ENCODE data around the gene PTPRA.

PTPRA gene

GRCh38 chr20:2922957-2923356, 49.7 kb downstream of the PTPRA start:
- no peak for DNase-seq (ENCODE audit: low read depth)

GRCh38 chr20:2930538-2930937, 57.3 kb downstream of the PTPRA start:
- no peak for DNase-seq (ENCODE audit: low read depth)

- no peak for DNase-seq (ENCODE audit: low read depth)
Measured at GRCh38 chr20:2932498-2932897, 59.2 kb downstream of the PTPRA start.

- no peak for DNase-seq (ENCODE audit: low read depth)
Measured at GRCh38 chr20:2937902-2938301, 64.6 kb downstream of the PTPRA start.

GRCh38 chr20:2942439-2942838, 69.2 kb downstream of the PTPRA start:
- DNase-seq (ENCODE audit: low read depth) = no peak

- no peak for DNase-seq (ENCODE audit: low read depth)
Measured at GRCh38 chr20:2946988-2947961, 74.0 kb downstream of the PTPRA start.

GRCh38 chr20:2948968-2949367, 75.7 kb downstream of the PTPRA start:
- DNase-seq (ENCODE audit: low read depth) = no peak

- no peak for DNase-seq (ENCODE audit: low read depth)
Measured at GRCh38 chr20:2952766-2953165, 79.5 kb downstream of the PTPRA start.

- no peak for DNase-seq (ENCODE audit: low read depth)
Measured at GRCh38 chr20:2955257-2955970, 82.1 kb downstream of the PTPRA start.

GRCh38 chr20:2956480-2956879, 83.2 kb downstream of the PTPRA start:
- DNase-seq (ENCODE audit: low read depth) = no peak

GRCh38 chr20:2967841-2968240, 94.6 kb downstream of the PTPRA start:
- no peak for DNase-seq (ENCODE audit: low read depth)

- DNase-seq (ENCODE audit: low read depth) = no peak
Measured at GRCh38 chr20:2972126-2972525, 98.8 kb downstream of the PTPRA start.

GRCh38 chr20:2973574-2973973, 100.3 kb downstream of the PTPRA start:
- DNase-seq (ENCODE audit: low read depth) = no peak

- no peak for DNase-seq (ENCODE audit: low read depth)
Measured at GRCh38 chr20:2978519-2978918, 105.2 kb downstream of the PTPRA start.

- DNase-seq (ENCODE audit: low read depth) = no peak
Measured at GRCh38 chr20:2981646-2982045, 108.4 kb downstream of the PTPRA start.

GRCh38 chr20:2983508-2983907, 110.2 kb downstream of the PTPRA start:
- DNase-seq (ENCODE audit: low read depth) = no peak

- no peak for DNase-seq (ENCODE audit: low read depth)
Measured at GRCh38 chr20:2984028-2984501, 110.8 kb downstream of the PTPRA start.

GRCh38 chr20:2984956-2985661, 111.8 kb downstream of the PTPRA start:
- no peak for DNase-seq (ENCODE audit: low read depth)

- no peak for DNase-seq (ENCODE audit: low read depth)
Measured at GRCh38 chr20:2986466-2986865, 113.2 kb downstream of the PTPRA start.

GRCh38 chr20:2987861-2988260, 114.6 kb downstream of the PTPRA start:
- no peak for DNase-seq (ENCODE audit: low read depth)

- DNase-seq (ENCODE audit: low read depth) = no peak
Measured at GRCh38 chr20:2991532-2991931, 118.3 kb downstream of the PTPRA start.

GRCh38 chr20:2993250-2993649, 120.0 kb downstream of the PTPRA start:
- no peak for DNase-seq (ENCODE audit: low read depth)

Measured in stimulated activated CD8-positive, alpha-beta memory T cell treated with anti-CD3 and anti-CD28 coated beads, Interleukin-15, amount 100 ng/mL, for 24 hours (primary cell).